Esophagus muscularis mucosa (tissue), 4 donors: Measurements from ENCODE around the gene ETNPPL. TPM values are rescaled to one million over a fixed set of nuclear protein-coding genes. Genes with fewer than 3 reads are reported as not detected.

Experiments
- DNase-seq: peaks from one replicate; pipeline ENCODE4 v3.0.0-alpha.2; 2017; ENCODE audit errors: extremely low spot score
- H3K27ac ChIP-seq, 4 donors: fragments of 200-600 bp; sonication (generic); replicated peaks in 1 of 4; 1 replicate in 3 of 4; 2 replicates in 1 of 4; pipeline ENCODE4 v1.5.1; 2016 to 2019; ENCODE audit warnings: mild to moderate bottlenecking in 1 of 4
- H3K27me3 ChIP-seq, 4 donors: fragments of 200-600 bp; sonication (generic); one replicate each; pipeline versions ENCODE4 v1.5.1 to v1.6.0; 2016 to 2019
- H3K36me3 ChIP-seq, 4 donors: fragments of 200-600 bp; sonication (generic); one replicate each; pipeline ENCODE4 v1.5.1; 2016 to 2019
- H3K4me1 ChIP-seq, 4 donors: fragments of 200-600 bp; sonication (generic); one replicate each; pipeline ENCODE4 v1.5.1; 2016 to 2019
- H3K4me3 ChIP-seq, 4 donors: fragments of 200-600 bp; sonication (generic); 1 replicate in 2 of 4; 2 replicates in 2 of 4; pipeline ENCODE4 v1.5.1; 2016 to 2019; ENCODE audit warnings: mild to moderate bottlenecking in 4 of 4, moderate library complexity in 1 of 4
- H3K9me3 ChIP-seq, 4 donors: fragments of 200-600 bp; sonication (generic); 1 replicate in 3 of 4; 2 replicates in 1 of 4; pipeline ENCODE4 v1.5.1; 2016 to 2019
- EP300 ChIP-seq: sonication (generic); formaldehyde crosslinking; IDR thresholded peaks from one replicate; pipeline ENCODE4 v1.6.1; 2017; ENCODE audit warnings: antibody characterized with exemption
- POLR2A ChIP-seq: fragments of 450-650 bp; IDR thresholded peaks from one replicate; pipeline ENCODE4 v1.6.1; 2017; ENCODE audit warnings: antibody characterized with exemption, moderate library complexity, mild to moderate bottlenecking, low read depth
- POLR2AphosphoS5 ChIP-seq, 2 donors: sonication (generic); formaldehyde crosslinking; IDR thresholded peaks; one replicate each; pipeline ENCODE4 v1.6.1; 2017; ENCODE audit warnings: antibody characterized with exemption in 2 of 2
- WGBS: methylation state at CpG from one replicate; pipeline ENCODE4 v1.1.5; 2018; 5-methylcytosine and 5-hydroxymethylcytosine counted together
- intact Hi-C: fragments of 100-400 bp; cut with DNase I; formaldehyde crosslinking; loops from one replicate; pipeline ENCODE4 v1.15.1; 2023
- total RNA-seq, 4 donors: library from RNA; depleted of rRNA; stranded (reverse); fragments of >200 nt; gene quantifications; one replicate each; pipeline versions ENCODE4 v1.1.0 to v1.2.1, GENCODE V29; 2016
- TF ChIP-seq, protein P1 (sequence below), 3 experiments: fragments of 200-600 bp in 2 of 3; fragments of 450-650 bp in 1 of 3; sonication (generic) in 2 of 3; IDR thresholded peaks; one replicate each; pipeline ENCODE4 v1.5.1; 2017 to 2019; ENCODE audit warnings: antibody characterized with exemption in 3 of 3, mild to moderate bottlenecking in 2 of 3, moderate library complexity in 1 of 3

Gene ETNPPL
- total RNA-seq, 4 donors from 2014 or later: 2.0 TPM; not detected in 3

GRCh38 chr4:108742451-108743420, 20.1 kb downstream of the ETNPPL start:
- H3K27me3 ChIP-seq: no peaks in the 10 kb centered on the region
- TF ChIP-seq POLR2A (no peak), EP300 (no peak), POLR2AphosphoS5 (IDR thresholded peaks at IDR 0.05) (no peak)
- TF ChIP-seq, protein P1, sequence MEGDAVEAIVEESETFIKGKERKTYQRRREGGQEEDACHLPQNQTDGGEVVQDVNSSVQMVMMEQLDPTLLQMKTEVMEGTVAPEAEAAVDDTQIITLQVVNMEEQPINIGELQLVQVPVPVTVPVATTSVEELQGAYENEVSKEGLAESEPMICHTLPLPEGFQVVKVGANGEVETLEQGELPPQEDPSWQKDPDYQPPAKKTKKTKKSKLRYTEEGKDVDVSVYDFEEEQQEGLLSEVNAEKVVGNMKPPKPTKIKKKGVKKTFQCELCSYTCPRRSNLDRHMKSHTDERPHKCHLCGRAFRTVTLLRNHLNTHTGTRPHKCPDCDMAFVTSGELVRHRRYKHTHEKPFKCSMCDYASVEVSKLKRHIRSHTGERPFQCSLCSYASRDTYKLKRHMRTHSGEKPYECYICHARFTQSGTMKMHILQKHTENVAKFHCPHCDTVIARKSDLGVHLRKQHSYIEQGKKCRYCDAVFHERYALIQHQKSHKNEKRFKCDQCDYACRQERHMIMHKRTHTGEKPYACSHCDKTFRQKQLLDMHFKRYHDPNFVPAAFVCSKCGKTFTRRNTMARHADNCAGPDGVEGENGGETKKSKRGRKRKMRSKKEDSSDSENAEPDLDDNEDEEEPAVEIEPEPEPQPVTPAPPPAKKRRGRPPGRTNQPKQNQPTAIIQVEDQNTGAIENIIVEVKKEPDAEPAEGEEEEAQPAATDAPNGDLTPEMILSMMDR (IDR thresholded peaks at IDR 0.05): no peak
- no peak for DNase-seq
- intact Hi-C loops: no loop called here
- H3K36me3 ChIP-seq: no peaks in the 10 kb centered on the region
- H3K9me3 ChIP-seq: no peaks in the 10 kb centered on the region
- no peak overlapping the region for H3K4me3 ChIP-seq
- H3K4me1 ChIP-seq: no peaks in the 10 kb centered on the region
- H3K27ac ChIP-seq: no peak overlapping the region
- WGBS: 70% methylated on average over 13 of the region's 13 CpGs

- TF ChIP-seq EP300: no peak
- no peak for TF ChIP-seq POLR2AphosphoS5 (IDR thresholded peaks at IDR 0.05)
- no peak for TF ChIP-seq POLR2A
- TF ChIP-seq, protein P1 (IDR thresholded peaks at IDR 0.05): no peak
- no peaks in the 10 kb centered on the region for H3K36me3 ChIP-seq
- DNase-seq: no peak
- H3K9me3 ChIP-seq: no peaks in the 10 kb centered on the region
- WGBS: 90% methylated on average over 2 of the region's 2 CpGs
- no peak overlapping the region for H3K4me3 ChIP-seq
- H3K27me3 ChIP-seq: no peaks in the 10 kb centered on the region
- intact Hi-C loops: no loop called here
- no peaks in the 10 kb centered on the region for H3K4me1 ChIP-seq
- H3K27ac ChIP-seq: no peak overlapping the region
Measured at GRCh38 chr4:108738003-108738706, 24.7 kb downstream of the ETNPPL start.

DNA sequence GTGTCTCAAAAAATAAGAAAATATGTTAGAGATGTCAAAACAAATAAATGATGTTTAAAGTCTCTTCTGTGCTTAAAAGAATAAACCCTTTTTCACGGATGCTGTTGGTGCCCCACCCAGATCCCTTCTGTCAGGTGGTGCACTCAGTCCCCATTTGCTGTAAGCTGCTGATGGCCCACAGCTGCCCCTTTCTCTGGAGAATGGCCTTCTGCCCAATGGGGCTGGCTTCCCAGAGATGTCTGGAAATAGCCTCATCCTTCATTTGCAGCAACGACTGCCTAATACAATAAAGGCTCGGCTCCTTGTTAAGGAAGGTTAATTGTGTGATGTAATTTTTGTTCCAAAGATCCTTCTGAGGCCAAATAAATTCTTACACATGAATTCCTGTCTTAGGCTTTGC, 31.8 kb downstream of the ETNPPL start:
- DNase-seq: no peak
- intact Hi-C loops: no loop called here
- H3K4me3 ChIP-seq: no peak overlapping the region
- no peaks in the 10 kb centered on the region for H3K36me3 ChIP-seq
- peaks cover 0 to 4% (median 0%) of the 10 kb centered on the region in 4 donors for H3K9me3 ChIP-seq
- TF ChIP-seq POLR2AphosphoS5 (IDR thresholded peaks at IDR 0.05): no peak
- TF ChIP-seq, protein P1 (IDR thresholded peaks at IDR 0.05): no peak
- no peak for TF ChIP-seq EP300
- no peak for TF ChIP-seq POLR2A
- H3K27me3 ChIP-seq: no peaks in the 10 kb centered on the region
- WGBS: 45% methylated on average over 3 of the region's 3 CpGs
- no peaks in the 10 kb centered on the region for H3K4me1 ChIP-seq
- no peak overlapping the region for H3K27ac ChIP-seq

- no peaks in the 10 kb centered on the region for H3K4me1 ChIP-seq
- H3K27ac ChIP-seq: no peak overlapping the region
- WGBS: 77% methylated on average over 1 of the region's 1 CpG
- H3K4me3 ChIP-seq: no peak overlapping the region
- H3K36me3 ChIP-seq: no peaks in the 10 kb centered on the region
- no peak for DNase-seq
- intact Hi-C loops: no loop called here
- H3K27me3 ChIP-seq: no peaks in the 10 kb centered on the region
- TF ChIP-seq EP300: no peak
- no peak for TF ChIP-seq POLR2AphosphoS5 (IDR thresholded peaks at IDR 0.05)
- TF ChIP-seq POLR2A: no peak
- TF ChIP-seq, protein P1 (IDR thresholded peaks at IDR 0.05): no peak
- peaks cover 0 to 4% (median 0%) of the 10 kb centered on the region in 4 donors for H3K9me3 ChIP-seq
Measured at GRCh38 chr4:108730579-108730978, 32.3 kb downstream of the ETNPPL start.
